Epidermal melanocyte (primary cell): ENCODE measurements around the gene PRR7.

ENCODE experiments used
- DNase-seq: peaks from one replicate; pipeline ENCODE4 v3.0.0; 2011; ENCODE audit warnings: low spot score; ENCODE audit not compliant: insufficient read length

The PRR7 gene

DNA sequence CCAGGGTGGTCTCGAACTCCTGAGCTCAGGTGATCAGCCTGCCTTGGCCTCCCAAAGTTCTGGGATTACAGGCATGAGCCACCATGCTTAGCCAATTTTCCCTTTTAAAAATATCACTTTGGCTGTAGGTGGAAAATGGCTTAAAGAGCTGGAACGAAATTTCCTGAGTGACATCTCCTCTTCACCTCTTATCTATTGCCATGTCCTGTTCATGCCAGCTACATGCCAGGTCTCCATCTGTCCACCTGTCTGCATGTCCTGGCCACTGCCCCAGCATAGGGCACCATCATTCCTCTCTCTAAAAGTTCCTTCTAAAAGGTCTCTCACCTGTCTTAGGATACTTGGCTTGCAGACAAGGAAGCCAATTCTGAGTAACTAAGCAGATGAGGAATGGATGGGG, 22.9 kb upstream of the PRR7 start:
- no peak for DNase-seq

GRCh38 chr5:177425196-177425800, 21.3 kb upstream of the PRR7 start:
- no peak for DNase-seq

- DNase-seq: peak; percentile 99
Measured at GRCh38 chr5:177425801-177426565, 20.6 kb upstream of the PRR7 start.

- DNase-seq: no peak
Measured at GRCh38 chr5:177426566-177427210, 19.9 kb upstream of the PRR7 start, which contains the start of gene GRK6. Gene GRK6, plus strand, starts transcription at chr5:177426676. Its CDS starts 170 bp downstream, at chr5:177426846.

DNA sequence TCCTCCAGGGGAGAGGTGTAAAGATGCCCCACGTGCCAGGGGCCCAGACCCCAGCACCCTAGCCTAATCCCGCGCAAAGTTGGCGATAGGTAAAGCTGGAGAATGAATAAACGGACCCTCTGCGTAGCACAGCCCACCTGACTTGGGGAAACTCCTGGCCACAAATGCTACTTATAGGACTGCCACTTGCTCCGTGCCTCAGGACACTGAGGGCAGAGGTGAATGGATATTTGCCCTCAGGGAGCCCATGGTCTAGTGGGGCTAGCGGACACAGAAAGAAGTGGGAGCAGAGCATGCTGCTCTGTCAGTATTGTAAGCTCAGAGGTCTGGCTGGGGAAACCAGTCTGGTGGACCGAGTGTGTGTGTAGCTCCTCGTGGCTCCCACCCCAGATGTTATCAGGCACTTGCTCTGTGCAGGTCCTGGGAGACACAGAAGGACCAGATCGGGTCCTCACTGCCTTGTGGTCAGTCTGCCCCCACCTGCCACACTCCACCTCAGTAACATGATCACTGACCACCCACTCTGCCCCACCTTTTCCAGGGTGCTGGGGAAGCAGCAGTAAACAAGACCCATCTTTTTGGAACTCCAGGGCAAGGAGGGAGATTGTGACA, 19.3 kb upstream of the PRR7 start:
- no peak for DNase-seq

DNA sequence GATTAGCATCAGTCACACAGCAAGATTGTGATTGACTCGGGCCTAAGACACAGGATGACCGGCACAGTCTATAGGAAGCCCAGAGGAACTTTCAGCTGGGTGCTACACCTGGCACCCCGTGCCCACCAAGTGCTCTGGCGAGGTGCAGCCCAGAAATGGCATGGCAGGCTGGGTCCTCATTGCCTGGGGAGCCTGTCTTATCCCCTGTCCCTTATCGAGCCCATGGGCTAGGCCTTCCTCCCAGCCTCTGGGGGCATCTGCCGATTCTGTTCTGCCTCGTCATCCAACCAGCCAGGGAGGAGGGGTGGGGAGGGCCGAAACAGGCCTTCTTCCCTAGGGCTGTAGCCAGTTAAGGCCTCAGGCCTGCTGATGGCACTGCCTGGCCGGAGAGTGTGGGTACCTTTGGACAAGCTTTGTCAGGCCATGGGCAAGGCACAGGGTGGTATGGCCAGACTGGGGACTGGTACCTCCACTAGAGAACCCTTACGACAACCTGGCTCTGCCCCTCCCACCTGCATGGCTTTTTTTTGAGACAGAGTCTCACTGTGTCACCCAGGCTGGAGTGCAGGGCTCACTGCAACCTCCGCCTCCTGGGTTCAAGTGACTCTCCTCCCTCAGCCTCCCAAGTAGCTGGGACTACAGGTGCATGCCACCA, 18.6 kb upstream of the PRR7 start:
- DNase-seq: no peak

- DNase-seq: no peak
Measured at GRCh38 chr5:177428574-177429217, 17.9 kb upstream of the PRR7 start.

DNA sequence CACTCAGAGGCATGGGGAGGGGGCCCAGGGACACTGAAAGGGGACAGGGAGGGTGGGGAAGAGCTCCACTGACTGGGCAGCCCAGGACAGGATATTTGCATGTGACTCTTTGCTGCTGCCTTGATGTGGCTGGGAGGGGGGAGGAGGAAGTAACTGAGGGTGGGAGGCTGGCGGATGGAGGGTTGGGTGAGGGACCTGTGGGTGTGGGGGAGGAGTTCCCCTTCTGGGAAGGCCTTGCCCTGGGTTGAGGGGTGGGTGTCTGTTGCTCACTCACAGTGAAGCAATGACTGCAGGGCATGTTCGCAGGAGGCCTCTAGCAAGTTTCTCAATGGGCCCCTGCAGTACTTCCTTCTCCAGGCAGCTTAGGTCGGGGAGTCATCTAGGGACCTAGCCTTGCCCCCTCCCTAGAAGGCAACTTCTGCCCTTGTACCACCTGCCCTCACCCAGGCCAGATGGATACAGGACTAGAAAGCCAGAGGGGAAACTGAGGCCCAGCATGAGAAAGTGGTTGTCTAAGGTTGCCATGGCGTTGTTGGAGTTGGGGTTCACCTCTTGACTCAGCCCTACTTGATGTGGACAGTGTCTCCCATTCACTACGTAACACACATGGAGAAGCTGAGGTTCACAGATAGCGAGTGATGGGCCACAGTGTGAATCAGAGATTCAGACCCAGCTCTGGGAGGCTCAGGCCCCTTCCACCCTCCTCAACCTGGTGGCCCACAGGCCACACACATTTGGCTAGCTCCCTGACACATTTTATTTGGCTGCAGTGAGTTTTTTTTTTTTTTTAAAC, 17.2 kb upstream of the PRR7 start:
- no peak for DNase-seq

DNA sequence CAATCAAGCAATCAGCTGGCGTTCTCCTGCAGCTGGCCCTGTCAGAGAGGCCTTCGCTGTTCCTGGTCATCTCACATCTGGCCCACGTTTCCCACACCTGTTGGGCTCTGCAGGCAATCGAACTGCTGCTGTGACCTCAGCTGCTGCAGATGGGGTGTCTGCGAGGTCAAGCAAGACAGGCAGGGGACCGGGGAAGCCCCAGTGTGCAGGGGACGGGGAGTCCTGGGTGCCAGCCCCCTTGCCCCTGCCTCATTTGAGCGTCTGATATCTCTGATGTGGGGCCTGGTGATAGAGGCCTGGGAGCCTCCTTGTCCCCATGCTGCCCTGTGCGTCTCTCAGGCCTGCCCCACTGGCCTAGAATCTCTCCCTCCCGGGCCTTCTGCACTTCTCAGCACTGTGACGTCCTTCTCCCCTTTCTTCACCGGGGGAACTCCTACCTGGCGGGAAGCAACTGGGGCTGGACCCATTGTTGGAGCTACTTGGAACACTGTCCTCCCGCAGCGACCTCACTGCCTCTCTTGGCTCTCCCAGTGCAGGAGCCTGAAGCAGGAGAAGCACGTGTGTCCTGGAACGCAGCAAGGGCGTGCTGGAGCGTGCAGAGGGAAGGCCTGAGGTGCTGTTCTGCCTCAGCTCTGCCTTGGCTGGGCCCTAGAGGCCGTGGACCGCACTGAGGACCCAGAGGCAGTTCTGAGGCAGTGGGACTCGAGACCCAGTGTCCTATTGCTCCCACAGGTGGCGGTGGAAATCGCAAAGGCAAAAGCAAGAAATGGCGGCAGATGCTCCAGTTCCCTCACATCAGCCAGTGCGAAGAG, 16.3 kb upstream of the PRR7 start:
- no peak for DNase-seq

- no peak for DNase-seq
Measured at GRCh38 chr5:177430972-177431316, 15.7 kb upstream of the PRR7 start.

DNA sequence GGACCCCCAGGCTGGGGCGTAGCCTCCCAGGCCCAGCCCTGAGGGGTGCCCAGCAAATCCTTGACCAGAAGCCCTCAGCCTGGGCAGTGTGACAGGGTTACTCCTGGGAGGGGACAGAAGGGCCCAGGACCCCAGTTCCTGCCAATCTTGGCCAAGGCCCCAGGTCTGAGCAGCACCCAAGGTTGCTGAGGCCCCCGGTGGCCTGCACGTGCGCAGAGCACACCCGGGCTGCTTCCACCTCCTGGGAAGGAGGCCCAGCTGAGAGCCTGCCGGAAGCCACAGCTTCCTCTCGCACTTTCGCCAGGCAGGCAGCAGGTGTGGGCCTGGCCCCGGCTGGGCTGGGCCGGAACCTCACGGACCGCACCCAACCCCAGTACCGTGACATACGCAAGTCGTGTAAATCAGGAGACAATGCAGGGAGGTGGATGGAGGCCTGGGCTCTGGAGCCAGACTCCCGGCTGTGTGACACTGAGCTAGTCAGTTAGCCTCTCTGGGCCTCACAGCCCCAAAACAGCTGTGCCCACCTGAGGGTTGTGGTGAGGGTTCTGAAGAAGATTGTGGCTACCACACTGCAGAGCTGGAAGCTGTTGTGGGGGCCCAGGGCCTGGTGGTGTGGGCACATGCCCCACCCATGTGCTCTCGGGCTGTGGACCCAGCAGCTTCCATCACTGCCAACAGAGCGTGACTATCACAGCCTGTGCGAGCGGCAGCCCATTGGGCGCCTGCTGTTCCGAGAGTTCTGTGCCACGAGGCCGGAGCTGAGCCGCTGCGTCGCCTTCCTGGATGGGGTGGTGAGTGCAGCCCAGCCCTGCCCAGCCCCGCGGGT, 15.1 kb upstream of the PRR7 start:
- no peak for DNase-seq

DNA sequence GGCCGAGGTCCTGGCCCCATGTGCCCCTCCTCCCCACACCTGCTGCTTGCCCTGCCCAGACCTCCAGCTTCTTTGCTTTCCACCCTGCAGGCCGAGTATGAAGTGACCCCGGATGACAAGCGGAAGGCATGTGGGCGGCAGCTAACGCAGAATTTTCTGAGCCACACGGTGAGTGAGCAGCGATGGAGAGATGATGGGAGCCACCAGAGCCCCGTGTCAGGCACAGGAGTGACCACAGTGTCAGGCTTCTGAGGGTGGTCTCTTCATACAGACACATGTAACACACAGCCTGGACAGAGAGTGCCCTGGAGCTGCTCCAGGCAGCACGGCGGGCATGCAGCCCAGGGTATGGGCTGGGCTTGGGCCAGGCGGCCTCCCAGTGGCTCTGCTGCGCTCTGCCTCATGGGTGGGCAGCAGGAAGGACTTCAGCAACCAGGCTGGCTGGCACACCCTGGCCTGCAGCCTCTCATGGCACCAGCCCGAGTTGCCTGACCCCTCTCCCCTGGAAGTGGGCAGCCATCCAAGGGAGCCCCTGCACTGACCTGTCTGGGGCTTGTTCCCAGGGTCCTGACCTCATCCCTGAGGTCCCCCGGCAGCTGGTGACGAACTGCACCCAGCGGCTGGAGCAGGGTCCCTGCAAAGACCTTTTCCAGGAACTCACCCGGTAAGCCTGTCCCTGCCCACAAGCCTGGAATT, 14.3 kb upstream of the PRR7 start:
- no peak for DNase-seq

GRCh38 chr5:177432839-177433657, 13.6 kb upstream of the PRR7 start:
- no peak for DNase-seq

GRCh38 chr5:177433658-177434217, 12.9 kb upstream of the PRR7 start:
- no peak for DNase-seq

- DNase-seq: no peak
Measured at GRCh38 chr5:177434437-177434836, 12.2 kb upstream of the PRR7 start.

GRCh38 chr5:177434942-177435738, 11.5 kb upstream of the PRR7 start:
- no peak for DNase-seq
